ENCODE results near the gene QTRT2.

DNA sequence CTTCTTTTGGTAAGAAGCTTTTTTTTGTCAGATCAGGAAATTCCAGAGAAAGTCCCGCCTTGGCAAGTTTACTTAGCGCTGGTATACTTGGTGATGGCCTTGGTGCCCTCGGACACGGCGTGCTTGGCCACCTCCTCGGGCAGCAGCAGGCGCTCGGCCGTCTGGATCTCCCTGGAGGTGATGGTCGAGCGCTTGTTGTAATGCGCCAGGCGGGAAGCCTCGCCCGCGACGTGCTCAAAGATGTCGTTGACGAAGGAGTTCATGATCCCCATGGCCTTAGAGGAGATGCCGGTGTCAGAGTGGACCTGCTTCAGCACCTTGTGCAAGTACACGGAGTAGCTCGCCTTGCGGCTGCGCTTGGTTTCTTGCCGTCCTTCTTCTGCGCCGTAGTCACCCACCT lies 46.6 kb downstream of the QTRT2 start:
- TF ChIP-seq, protein P1, sequence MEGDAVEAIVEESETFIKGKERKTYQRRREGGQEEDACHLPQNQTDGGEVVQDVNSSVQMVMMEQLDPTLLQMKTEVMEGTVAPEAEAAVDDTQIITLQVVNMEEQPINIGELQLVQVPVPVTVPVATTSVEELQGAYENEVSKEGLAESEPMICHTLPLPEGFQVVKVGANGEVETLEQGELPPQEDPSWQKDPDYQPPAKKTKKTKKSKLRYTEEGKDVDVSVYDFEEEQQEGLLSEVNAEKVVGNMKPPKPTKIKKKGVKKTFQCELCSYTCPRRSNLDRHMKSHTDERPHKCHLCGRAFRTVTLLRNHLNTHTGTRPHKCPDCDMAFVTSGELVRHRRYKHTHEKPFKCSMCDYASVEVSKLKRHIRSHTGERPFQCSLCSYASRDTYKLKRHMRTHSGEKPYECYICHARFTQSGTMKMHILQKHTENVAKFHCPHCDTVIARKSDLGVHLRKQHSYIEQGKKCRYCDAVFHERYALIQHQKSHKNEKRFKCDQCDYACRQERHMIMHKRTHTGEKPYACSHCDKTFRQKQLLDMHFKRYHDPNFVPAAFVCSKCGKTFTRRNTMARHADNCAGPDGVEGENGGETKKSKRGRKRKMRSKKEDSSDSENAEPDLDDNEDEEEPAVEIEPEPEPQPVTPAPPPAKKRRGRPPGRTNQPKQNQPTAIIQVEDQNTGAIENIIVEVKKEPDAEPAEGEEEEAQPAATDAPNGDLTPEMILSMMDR (IDR thresholded peaks at IDR 0.05): no peak
- TF ChIP-seq EP300 (IDR thresholded peaks at IDR 0.05): no peak
- no peak for TF ChIP-seq POLR2A (IDR thresholded peaks at IDR 0.05)
- TF ChIP-seq POLR2AphosphoS5 (IDR thresholded peaks at IDR 0.05): no peak

Measured in upper lobe of left lung (tissue), 4 donors.